H1 (cell line): ENCODE data around the gene COL27A1. TPM values are rescaled to one million over a fixed set of nuclear protein-coding genes. Genes with fewer than 3 reads are reported as not detected.
A peak's percentile ranks its signal among the peaks of the same experiment; 100 is the strongest.

Experiments used
- CTCF ChIA-PET: fragments of 300-600 bp; sonication (Branson Sonifier 250); formaldehyde crosslinking; loops from one replicate; lab custom pipeline; 2021; ENCODE audit not compliant: partially characterized antibody; lab: Charles Lee
- POLR2A ChIA-PET: fragments of 300-600 bp; sonication (Branson Sonifier 250); formaldehyde crosslinking; loops from one replicate; lab custom pipeline; 2021; ENCODE audit warnings: inconsistent platforms; ENCODE audit not compliant: partially characterized antibody; lab: Charles Lee
- DNase-seq, 2 experiments: peaks; one replicate each; pipeline versions ENCODE4 v3.0.0 to v3.0.0-alpha.2; 2010 to 2022; ENCODE audit warnings: low spot score in 2 of 2, low read depth in 1 of 2, mixed read lengths in 1 of 2
- FAIRE-seq: peaks from 2 replicates; lab custom pipeline; 2011; peaks lifted over from hg19 to GRCh38; lab: Jason Lieb, UNC
- H2AFZ ChIP-seq: 2 replicates; pipeline ENCODE4 v1.8.1; 2012; ENCODE audit warnings: low read length, inconsistent platforms
- H2AK5ac ChIP-seq: 2 replicates; pipeline ENCODE4 v1.6.1; 2013; ENCODE audit warnings: low read depth, low read length
- H2BK120ac ChIP-seq: replicated peaks from 2 replicates; pipeline ENCODE3; 2013; ENCODE audit warnings: low read depth, low read length, inconsistent platforms
- H2BK12ac ChIP-seq: 2 replicates; pipeline ENCODE4 v1.6.1; 2013; ENCODE audit warnings: low read depth, low read length
- H2BK15ac ChIP-seq: 2 replicates; pipeline ENCODE4 v1.6.1; 2013; ENCODE audit warnings: low read length
- H2BK20ac ChIP-seq: 2 replicates; pipeline ENCODE4 v1.6.1; 2013; ENCODE audit warnings: low read length
- H2BK5ac ChIP-seq: 2 replicates; pipeline ENCODE4 v1.6.1; 2013; ENCODE audit warnings: low read depth, low read length
- H3K14ac ChIP-seq: 2 replicates; pipeline ENCODE4 v1.6.1; 2013; ENCODE audit warnings: inconsistent platforms; ENCODE audit not compliant: insufficient read length
- H3K18ac ChIP-seq: 2 replicates; pipeline ENCODE4 v1.6.1; 2013; ENCODE audit warnings: low read length; ENCODE audit errors: extremely low read depth
- H3K23ac ChIP-seq: 2 replicates; pipeline ENCODE4 v1.6.1; 2013; ENCODE audit warnings: inconsistent platforms; ENCODE audit not compliant: insufficient read length
- H3K23me2 ChIP-seq: 2 replicates; pipeline ENCODE4 v1.6.1; 2013; ENCODE audit warnings: low read depth, low read length
- H3K27ac ChIP-seq: 2 replicates; pipeline ENCODE4 v1.6.1; 2011; ENCODE audit warnings: low read depth, low read length, inconsistent platforms
- H3K27me3 ChIP-seq, 4 experiments: replicated peaks in 1 of 4; 1 replicate in 1 of 4; 2 replicates in 3 of 4; pipeline versions ENCODE4 v1.6.1 to v1.8.1; 2011 to 2013; ENCODE audit warnings: low read length in 3 of 4, mild to moderate bottlenecking in 3 of 4, inconsistent platforms in 2 of 4, mixed read lengths in 2 of 4, moderate library complexity in 1 of 4; ENCODE audit not compliant: control insufficient read depth in 3 of 4, insufficient read depth in 3 of 4; ENCODE audit errors: extremely low read depth in 1 of 4
- H3K36me3 ChIP-seq, 4 experiments: 2 replicates each; pipeline versions ENCODE4 v1.6.1 to v1.8.1; 2011 to 2013; ENCODE audit warnings: mild to moderate bottlenecking in 4 of 4, low read length in 3 of 4, moderate library complexity in 2 of 4, control low read depth in 1 of 4, inconsistent platforms in 1 of 4; ENCODE audit not compliant: insufficient read depth in 4 of 4, control insufficient read depth in 2 of 4
- H3K4ac ChIP-seq: replicated peaks from 2 replicates; pipeline ENCODE3; 2013; ENCODE audit warnings: low read length, low read depth, mixed read lengths, inconsistent platforms; ENCODE audit not compliant: insufficient read length
- H3K4me1 ChIP-seq, 4 experiments: replicated peaks in 1 of 4; 1 replicate in 1 of 4; 2 replicates in 3 of 4; pipeline versions ENCODE4 v1.6.1 to v1.8.1; 2011 to 2013; ENCODE audit warnings: low read length in 3 of 4, inconsistent platforms in 2 of 4, mixed read lengths in 1 of 4; ENCODE audit not compliant: insufficient read depth in 4 of 4, control insufficient read depth in 3 of 4
- H3K4me2 ChIP-seq, 2 experiments: 2 replicates each; pipeline versions ENCODE4 v1.6.1 to v1.8.1; 2011 to 2013; ENCODE audit warnings: low read depth in 2 of 2, low read length in 2 of 2, control low read depth in 1 of 2, inconsistent platforms in 1 of 2, mild to moderate bottlenecking in 1 of 2; ENCODE audit not compliant: insufficient read depth in 1 of 2
- H3K4me3 ChIP-seq, 4 experiments: fragments of 200-600, 300-600 bp in 1 of 4; sonication (generic), shearing (Covaris generic), sonication (Bioruptor Twin) in 1 of 4; 2 replicates each; pipeline versions ENCODE4 v1.5.1 to v1.8.1; 2011 to 2016; ENCODE audit warnings: low read length in 4 of 4, low read depth in 3 of 4, control low read depth in 2 of 4, inconsistent platforms in 2 of 4, mild to moderate bottlenecking in 2 of 4, mixed read lengths in 1 of 4, moderate library complexity in 1 of 4; ENCODE audit not compliant: insufficient read depth in 2 of 4; ENCODE audit errors: extremely low read depth in 1 of 4
- H3K56ac ChIP-seq: replicated peaks from 2 replicates; pipeline ENCODE3; 2013; ENCODE audit warnings: low read depth, mild to moderate bottlenecking, mixed read lengths, low read length, inconsistent platforms; ENCODE audit not compliant: insufficient read length
- H3K79me1 ChIP-seq: 2 replicates; pipeline ENCODE4 v1.6.1; 2013; ENCODE audit warnings: low read depth, low read length, control low read depth
- H3K79me2 ChIP-seq, 2 experiments: 2 replicates each; pipeline versions ENCODE4 v1.6.1 to v1.8.1; 2012 to 2013; ENCODE audit warnings: low read length in 2 of 2, mild to moderate bottlenecking in 2 of 2, inconsistent platforms in 1 of 2; ENCODE audit not compliant: insufficient read depth in 2 of 2, control insufficient read depth in 1 of 2
- H3K9ac ChIP-seq, 4 experiments: replicated peaks in 1 of 4; 1 replicate in 1 of 4; 2 replicates in 3 of 4; pipeline versions ENCODE4 v1.6.1 to v1.8.1; 2011 to 2013; ENCODE audit warnings: low read depth in 3 of 4, low read length in 3 of 4, control low read depth in 2 of 4, mild to moderate bottlenecking in 2 of 4, moderate library complexity in 2 of 4, inconsistent platforms in 1 of 4; ENCODE audit errors: extremely low read depth in 1 of 4
- H3K9me3 ChIP-seq, 2 experiments: 2 replicates each; pipeline versions ENCODE4 v1.6.1 to v1.8.1; 2012 to 2013; ENCODE audit warnings: mild to moderate bottlenecking in 2 of 2, moderate library complexity in 2 of 2, control low read depth in 1 of 2, inconsistent platforms in 1 of 2, low read depth in 1 of 2, low read length in 1 of 2, mixed read lengths in 1 of 2; ENCODE audit not compliant: insufficient read depth in 2 of 2
- H4K20me1 ChIP-seq, 2 experiments: replicated peaks in 1 of 2; 2 replicates each; pipeline versions ENCODE3 to v1.8.1; 2011 to 2013; ENCODE audit warnings: inconsistent platforms in 2 of 2, low read length in 2 of 2, mild to moderate bottlenecking in 1 of 2; ENCODE audit not compliant: insufficient read depth in 2 of 2, control insufficient read depth in 1 of 2
- H4K5ac ChIP-seq: 2 replicates; pipeline ENCODE4 v1.6.1; 2013; ENCODE audit warnings: low read length, low read depth, mixed read lengths, inconsistent platforms; ENCODE audit not compliant: insufficient read length
- H4K8ac ChIP-seq: 2 replicates; pipeline ENCODE4 v1.8.0; 2013; ENCODE audit warnings: mild to moderate bottlenecking, moderate library complexity, low read length, inconsistent platforms; ENCODE audit not compliant: insufficient read depth; ENCODE audit errors: extremely low read depth
- H4K91ac ChIP-seq: replicated peaks from 2 replicates; pipeline ENCODE3; 2013; ENCODE audit warnings: low read length, mixed read lengths, inconsistent platforms; ENCODE audit not compliant: insufficient read length
- CBX5 ChIP-seq: fragments of 300-800, 300-1000 bp; sonication (generic); IDR thresholded peaks from 2 replicates; pipeline ENCODE4 v1.7.1; 2016; ENCODE audit warnings: antibody characterized with exemption, low read length, low read depth
- TAF1 ChIP-seq: IDR thresholded peaks from 2 replicates; pipeline ENCODE4 v1.6.1; 2011; ENCODE audit warnings: mild to moderate bottlenecking, low read depth, low read length
- TCF12 ChIP-seq: IDR thresholded peaks from 2 replicates; pipeline ENCODE4 v1.6.1; 2011; ENCODE audit warnings: low read depth, mild to moderate bottlenecking, low read length
- WGBS, 2 experiments: shearing (Covaris generic) in 1 of 2; methylation state at CpG; one replicate each; pipeline versions ENCODE4 v1.1.6 to v1.1.7; 2013 to 2015; ENCODE audit warnings: low lambda C conversion rate in 2 of 2, mixed read lengths in 2 of 2, inconsistent platforms in 1 of 2, low coverage in 1 of 2, missing lambda C conversion rate in 1 of 2; ENCODE audit not compliant: insufficient replicate concordance in 2 of 2, insufficient coverage in 1 of 2, insufficient read length in 1 of 2; ENCODE audit errors: extremely low coverage in 1 of 2, missing lambda C conversion rate in 1 of 2; 5-methylcytosine and 5-hydroxymethylcytosine counted together
- polyA plus RNA-seq, 7 experiments: library from polyadenylated mRNA; depleted of rRNA in 3 of 7; stranded (reverse) in 5 of 7; unstranded in 2 of 7; fragments of >200 nt in 5 of 7; fragments of 200-250 nt in 2 of 7; gene quantifications; 1 replicate in 5 of 7; 2 replicates in 1 of 7; 4 replicates in 1 of 7; pipeline versions ENCODE4 v1.2.1 to v1.2.3, GENCODE V29; 2011 to 2013; ENCODE audit warnings: missing spikeins in 2 of 7, mixed read lengths in 2 of 7
- total RNA-seq: library from RNA; stranded (reverse); fragmentation: NEBNext Ultra II Directional; extraction: Animal tissue kit (Norgen Biotek cat#: 25700); gene quantifications from 2 replicates; pipeline ENCODE4 v1.2.1, GENCODE V29; 2021
- TF ChIP-seq, protein P1 (sequence below), 3 experiments: IDR thresholded peaks; 1 replicate in 2 of 3; 2 replicates in 1 of 3; pipeline versions ENCODE4 v1.5.1 to v1.6.1; 2011; ENCODE audit warnings: low read length in 3 of 3, mild to moderate bottlenecking in 3 of 3, inconsistent platforms in 2 of 3, low read depth in 1 of 3, moderate library complexity in 1 of 3; ENCODE audit not compliant: insufficient read depth in 1 of 3; ENCODE audit errors: control extremely low read depth in 1 of 3

The COL27A1 gene
- total and polyA plus RNA-seq, 2 of the 8 experiments (the other 6 are each of a cell fraction or from before 2014, with no cell fraction given): 15.1 to 22.8 TPM

DNA sequence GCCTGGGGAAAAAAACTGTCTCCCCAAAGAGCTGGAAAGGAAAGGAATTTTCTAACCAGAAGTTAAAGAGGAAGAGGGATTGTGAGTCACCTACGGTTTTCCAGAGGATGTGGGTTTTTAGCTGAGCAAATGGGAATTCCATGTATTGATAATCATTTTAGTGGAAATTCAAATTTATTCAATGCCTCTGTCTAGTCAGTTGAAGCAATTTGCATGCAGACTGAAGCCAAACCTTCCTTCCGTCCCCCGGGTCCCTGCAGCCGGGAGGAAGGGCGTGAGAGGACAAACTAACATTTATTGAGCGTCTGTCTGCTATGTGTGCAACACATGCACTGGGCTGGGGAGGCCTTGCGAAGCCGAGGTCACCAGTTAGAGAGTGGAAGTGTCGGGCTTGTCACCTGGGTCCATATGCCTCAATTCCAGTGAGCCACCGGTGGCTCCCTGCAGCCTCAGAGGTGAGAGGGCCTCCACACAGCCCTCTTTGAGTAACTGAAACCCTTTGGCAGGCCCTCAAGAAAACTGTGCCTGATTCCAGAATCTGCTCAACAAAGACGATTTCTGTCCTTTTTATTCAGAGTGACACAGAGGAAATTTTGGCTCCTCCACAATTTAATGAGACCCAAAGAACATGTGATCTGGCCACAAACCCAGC is 70.3 kb downstream of the COL27A1 start:
- no peak overlapping the region for H3K4me3 ChIP-seq
- H3K79me1 ChIP-seq: no peaks in the 10 kb centered on the region
- no peak overlapping the region for H3K4me2 ChIP-seq
- no peak overlapping the region for H4K8ac ChIP-seq
- no peaks in the 10 kb centered on the region for H3K23me2 ChIP-seq
- no peak overlapping the region for H3K56ac ChIP-seq
- peaks cover 2 to 3% of the 10 kb centered on the region in 2 experiments for H4K20me1 ChIP-seq
- DNase-seq (no peak), FAIRE-seq (no peak)
- H2AK5ac ChIP-seq: no peak overlapping the region
- H3K14ac ChIP-seq: no peak overlapping the region
- no peaks in the 10 kb centered on the region for H3K27me3 ChIP-seq
- no peak overlapping the region for H3K9ac ChIP-seq
- 0 out of 2 replicates have a peak overlapping the region, but pooled peaks have one; percentile 10 for H2BK15ac ChIP-seq
- H3K36me3 ChIP-seq: no peaks in the 10 kb centered on the region
- no peak overlapping the region for H2BK12ac ChIP-seq
- TF ChIP-seq, protein P1, sequence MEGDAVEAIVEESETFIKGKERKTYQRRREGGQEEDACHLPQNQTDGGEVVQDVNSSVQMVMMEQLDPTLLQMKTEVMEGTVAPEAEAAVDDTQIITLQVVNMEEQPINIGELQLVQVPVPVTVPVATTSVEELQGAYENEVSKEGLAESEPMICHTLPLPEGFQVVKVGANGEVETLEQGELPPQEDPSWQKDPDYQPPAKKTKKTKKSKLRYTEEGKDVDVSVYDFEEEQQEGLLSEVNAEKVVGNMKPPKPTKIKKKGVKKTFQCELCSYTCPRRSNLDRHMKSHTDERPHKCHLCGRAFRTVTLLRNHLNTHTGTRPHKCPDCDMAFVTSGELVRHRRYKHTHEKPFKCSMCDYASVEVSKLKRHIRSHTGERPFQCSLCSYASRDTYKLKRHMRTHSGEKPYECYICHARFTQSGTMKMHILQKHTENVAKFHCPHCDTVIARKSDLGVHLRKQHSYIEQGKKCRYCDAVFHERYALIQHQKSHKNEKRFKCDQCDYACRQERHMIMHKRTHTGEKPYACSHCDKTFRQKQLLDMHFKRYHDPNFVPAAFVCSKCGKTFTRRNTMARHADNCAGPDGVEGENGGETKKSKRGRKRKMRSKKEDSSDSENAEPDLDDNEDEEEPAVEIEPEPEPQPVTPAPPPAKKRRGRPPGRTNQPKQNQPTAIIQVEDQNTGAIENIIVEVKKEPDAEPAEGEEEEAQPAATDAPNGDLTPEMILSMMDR (IDR thresholded peaks at IDR 0.05; ENCODE audit: control extremely low read depth in 1 of 3, insufficient read depth in 1 of 3, low read depth in 1 of 3, low read length in 3 of 3): no peak
- TF ChIP-seq TCF12: no peak
- no peak for TF ChIP-seq TAF1
- TF ChIP-seq CBX5: no peak
- TF ChIP-seq, all 59 proteins: peak for 0
- H3K4me1 ChIP-seq: peaks cover 0 to 10% (median 1%) of the 10 kb centered on the region in 4 experiments; a peak in 3 of 7 replicates
- H3K79me2 ChIP-seq: no peaks in the 10 kb centered on the region
- no peak overlapping the region for H2BK20ac ChIP-seq
- H3K27ac ChIP-seq: no peak overlapping the region
- H4K5ac ChIP-seq: no peak overlapping the region
- no peak overlapping the region for H2BK120ac ChIP-seq
- no peak overlapping the region for H3K23ac ChIP-seq
- H3K9me3 ChIP-seq: no peaks in the 10 kb centered on the region
- H3K4ac ChIP-seq: no peak overlapping the region
- no peak overlapping the region for H3K18ac ChIP-seq
- 74% methylated on average over 11 of the region's 11 CpGs; no CpG with 5 or more reads in 1 of the 2 experiments for WGBS, 2 experiments
- POLR2A ChIA-PET: interaction anchor here (0.7 kb wide), 1 partner anchor 8 kb away, joined by 3 read pairs; no protein-coding TSS in a partner anchor
- no peak overlapping the region for H2BK5ac ChIP-seq
- no peak overlapping the region for H4K91ac ChIP-seq
- CTCF ChIA-PET: interaction anchor here (0.7 to 1.7 kb wide), 10 partner anchors 10 to 143 kb away, joined by 3 to 5 read pairs (median 4); no protein-coding TSS in a partner anchor
- no peak overlapping the region for H2AFZ ChIP-seq
